ENCODE data around the gene NKAIN2.
"Not testable (repeated sequence)": the region's sequence is repeated elsewhere in the genome, so short reads cannot be mapped to it uniquely, and the experiment has no call there.

DNA sequence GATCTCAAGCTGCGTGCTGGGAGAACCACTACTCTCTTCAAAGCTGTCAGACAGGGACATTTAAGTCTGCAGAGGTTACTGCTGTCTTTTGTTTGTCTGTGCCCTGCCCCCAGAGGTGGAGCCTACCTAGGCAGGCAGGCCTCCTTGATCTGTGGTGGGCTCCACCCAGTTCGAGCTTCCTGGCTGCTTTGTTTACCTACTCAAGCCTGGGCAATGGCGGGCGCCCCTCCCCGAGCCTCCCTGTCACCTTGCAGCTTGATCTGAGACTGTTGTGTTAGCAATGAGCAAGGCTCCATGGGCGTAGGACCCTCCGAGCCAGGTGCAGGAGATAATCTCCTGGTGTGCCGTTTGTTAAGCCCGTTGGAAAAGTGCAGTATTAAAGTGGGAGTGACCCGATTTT, 609.0 kb downstream of the NKAIN2 start:
- not testable (repeated sequence) for TF ChIP-seq EZH2 (IDR thresholded peaks at IDR 0.05); POLR2A (IDR thresholded peaks at IDR 0.05; ENCODE audit: borderline replicate concordance, extremely low read depth, insufficient read depth, insufficient read length); POLR2AphosphoS5 (IDR thresholded peaks at IDR 0.05; ENCODE audit: low read depth, low read length)
- TF ChIP-seq, protein P1, sequence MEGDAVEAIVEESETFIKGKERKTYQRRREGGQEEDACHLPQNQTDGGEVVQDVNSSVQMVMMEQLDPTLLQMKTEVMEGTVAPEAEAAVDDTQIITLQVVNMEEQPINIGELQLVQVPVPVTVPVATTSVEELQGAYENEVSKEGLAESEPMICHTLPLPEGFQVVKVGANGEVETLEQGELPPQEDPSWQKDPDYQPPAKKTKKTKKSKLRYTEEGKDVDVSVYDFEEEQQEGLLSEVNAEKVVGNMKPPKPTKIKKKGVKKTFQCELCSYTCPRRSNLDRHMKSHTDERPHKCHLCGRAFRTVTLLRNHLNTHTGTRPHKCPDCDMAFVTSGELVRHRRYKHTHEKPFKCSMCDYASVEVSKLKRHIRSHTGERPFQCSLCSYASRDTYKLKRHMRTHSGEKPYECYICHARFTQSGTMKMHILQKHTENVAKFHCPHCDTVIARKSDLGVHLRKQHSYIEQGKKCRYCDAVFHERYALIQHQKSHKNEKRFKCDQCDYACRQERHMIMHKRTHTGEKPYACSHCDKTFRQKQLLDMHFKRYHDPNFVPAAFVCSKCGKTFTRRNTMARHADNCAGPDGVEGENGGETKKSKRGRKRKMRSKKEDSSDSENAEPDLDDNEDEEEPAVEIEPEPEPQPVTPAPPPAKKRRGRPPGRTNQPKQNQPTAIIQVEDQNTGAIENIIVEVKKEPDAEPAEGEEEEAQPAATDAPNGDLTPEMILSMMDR (IDR thresholded peaks at IDR 0.05 in 2 of 3, conservative IDR thresholded peaks at IDR 0.05 in 1 of 3; ENCODE audit: borderline replicate concordance in 1 of 3, insufficient read depth in 1 of 3, low read depth in 2 of 3, low read length in 2 of 3) = not testable (repeated sequence)
- TF ChIP-seq, protein P2, sequence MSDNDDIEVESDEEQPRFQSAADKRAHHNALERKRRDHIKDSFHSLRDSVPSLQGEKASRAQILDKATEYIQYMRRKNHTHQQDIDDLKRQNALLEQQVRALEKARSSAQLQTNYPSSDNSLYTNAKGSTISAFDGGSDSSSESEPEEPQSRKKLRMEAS (IDR thresholded peaks at IDR 0.05) = not testable (repeated sequence)
